ENCODE measurements around the gene TMCC2. TPM values are rescaled to one million over a fixed set of nuclear protein-coding genes. Genes with fewer than 3 reads are reported as not detected.

TMCC2 gene
- total RNA-seq, 1 donor from 2014 or later, result 0.98 TPM

DNA sequence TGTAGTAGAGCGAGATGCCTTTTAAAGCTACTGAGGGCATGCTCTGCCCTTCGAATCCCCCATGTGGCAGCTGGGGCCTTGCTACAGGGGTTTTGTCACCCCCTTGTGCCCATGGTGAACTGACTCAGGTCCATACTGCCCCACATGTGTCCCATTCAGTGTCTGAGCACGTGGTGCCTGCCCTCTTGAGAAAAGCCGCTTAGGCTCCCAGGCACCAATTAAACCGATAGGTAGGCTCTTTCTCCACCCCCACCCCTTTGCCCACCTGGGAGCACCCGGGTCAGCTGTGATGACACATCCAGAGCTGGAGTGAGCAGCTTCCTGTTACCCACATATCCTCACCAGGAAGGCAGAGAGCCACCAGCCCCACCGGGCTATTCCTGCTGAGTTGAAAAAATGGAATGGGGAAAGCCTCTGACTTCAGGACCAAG is 30.5 kb downstream of the TMCC2 start:
- intact Hi-C loops (cut with micrococcal nuclease), result loop anchor here (5.0 kb wide), 1 partner anchor 196 kb away; no protein-coding TSS in a partner anchor

DNA sequence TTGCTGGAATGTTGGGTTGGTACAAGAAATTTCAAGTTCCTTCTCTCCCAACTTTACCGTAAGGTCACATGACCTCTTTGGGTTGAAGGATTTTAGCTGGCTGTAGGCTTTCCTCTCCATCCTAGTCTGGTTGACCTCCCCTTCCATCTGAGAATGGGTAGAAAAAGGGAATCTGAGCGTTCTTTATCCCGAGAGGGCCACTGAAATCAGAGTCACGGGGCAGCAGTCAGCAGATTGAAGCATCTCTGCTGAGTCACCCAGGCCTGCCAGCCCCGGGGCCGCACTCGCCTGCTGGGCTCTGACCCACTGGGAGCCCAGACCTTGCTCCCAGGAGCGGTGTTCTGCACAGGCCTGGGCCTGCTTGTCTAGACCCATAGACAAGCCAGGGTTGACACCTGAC is 31.0 kb downstream of the TMCC2 start:
- intact Hi-C loops (cut with micrococcal nuclease), result loop anchor here (5.0 kb wide), 1 partner anchor 196 kb away; no protein-coding TSS in a partner anchor

DNA sequence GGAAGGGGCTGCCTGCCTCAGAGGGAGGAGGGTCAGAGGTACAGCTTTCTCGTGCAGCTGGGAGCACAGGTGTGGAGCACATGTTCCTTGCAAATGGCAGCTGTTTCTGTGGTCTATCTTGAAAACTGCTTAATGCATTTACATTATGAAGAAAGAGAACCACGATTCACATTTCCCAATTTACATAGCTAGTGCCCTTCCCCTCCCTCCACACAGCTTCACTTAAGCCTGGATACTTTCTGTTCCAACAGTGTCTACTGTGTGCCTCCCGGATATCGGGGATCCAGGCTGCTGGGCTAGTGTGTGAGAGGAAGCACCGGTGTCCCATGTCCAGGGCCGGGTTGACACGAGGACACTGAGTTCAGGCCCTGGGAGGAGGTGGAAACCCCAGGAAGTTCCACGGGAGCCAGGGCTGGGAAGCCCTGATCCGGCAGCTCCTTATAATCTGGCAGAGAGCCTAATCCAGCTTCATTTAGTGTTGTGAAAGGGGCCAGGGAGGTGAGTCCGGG is 31.6 kb downstream of the TMCC2 start:
- intact Hi-C loops (cut with micrococcal nuclease), result loop anchor here (5.0 kb wide), 1 partner anchor 197 kb away; no protein-coding TSS in a partner anchor

DNA sequence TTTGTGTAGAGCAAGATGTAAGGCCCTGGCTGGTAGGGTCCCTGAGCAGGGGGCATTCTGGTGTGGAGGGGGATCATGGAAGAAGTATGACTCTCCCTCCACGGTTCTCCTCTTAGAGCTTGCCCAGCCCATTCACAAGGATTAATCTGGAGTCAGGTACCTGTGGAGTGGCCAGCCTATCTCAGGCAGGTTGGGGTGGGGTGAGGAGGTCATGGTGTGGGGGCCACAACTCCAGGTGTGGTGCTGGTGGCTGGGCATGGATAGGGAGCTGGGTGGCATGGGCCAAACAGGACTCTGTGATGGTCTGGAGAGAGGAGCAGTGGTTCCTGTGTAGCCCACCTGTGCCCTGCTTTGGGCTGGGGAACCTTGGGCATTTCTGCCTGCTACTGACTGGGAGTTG is 32.3 kb downstream of the TMCC2 start:
- intact Hi-C loops (cut with micrococcal nuclease), result loop anchor here (5.0 kb wide), 1 partner anchor 198 kb away; no protein-coding TSS in a partner anchor

DNA sequence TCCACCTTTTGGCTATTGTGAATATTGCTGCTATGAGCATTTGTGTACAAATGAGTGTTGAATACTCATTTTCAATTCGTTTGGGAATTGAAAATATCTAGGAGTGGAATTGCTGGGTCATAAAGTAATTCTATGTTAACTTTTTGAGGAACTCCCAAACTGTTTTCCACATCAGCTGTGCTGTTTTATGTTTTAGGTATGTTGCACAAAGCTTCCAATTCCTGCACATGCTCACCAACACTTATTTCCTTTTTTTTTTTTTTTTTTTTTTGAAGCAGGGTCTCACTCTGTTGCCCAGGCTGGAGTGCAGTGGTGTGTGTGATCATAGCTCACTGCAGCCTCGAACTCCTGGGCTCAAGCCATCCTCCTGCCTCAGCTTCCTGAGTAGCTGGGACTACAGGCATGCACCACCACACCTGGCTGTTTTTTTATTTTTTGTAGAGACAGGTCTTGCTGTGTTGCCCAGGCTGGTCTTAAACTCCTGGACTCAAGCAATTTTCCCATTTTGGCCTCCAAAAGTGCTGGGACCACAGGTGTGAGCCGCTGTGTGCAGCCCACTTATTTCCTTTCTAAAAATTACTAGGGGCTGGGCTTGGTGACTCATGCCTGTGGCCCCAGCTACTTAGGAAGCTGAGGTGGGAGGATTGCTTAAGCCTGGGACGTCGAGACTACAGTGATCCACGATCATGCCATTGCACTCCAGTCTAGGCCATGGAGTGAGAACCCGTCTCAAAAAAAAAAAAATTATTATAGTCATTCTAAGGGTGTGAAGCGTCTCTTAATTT is 33.4 kb downstream of the TMCC2 start:
- intact Hi-C loops (cut with micrococcal nuclease), result no loop called here

DNA sequence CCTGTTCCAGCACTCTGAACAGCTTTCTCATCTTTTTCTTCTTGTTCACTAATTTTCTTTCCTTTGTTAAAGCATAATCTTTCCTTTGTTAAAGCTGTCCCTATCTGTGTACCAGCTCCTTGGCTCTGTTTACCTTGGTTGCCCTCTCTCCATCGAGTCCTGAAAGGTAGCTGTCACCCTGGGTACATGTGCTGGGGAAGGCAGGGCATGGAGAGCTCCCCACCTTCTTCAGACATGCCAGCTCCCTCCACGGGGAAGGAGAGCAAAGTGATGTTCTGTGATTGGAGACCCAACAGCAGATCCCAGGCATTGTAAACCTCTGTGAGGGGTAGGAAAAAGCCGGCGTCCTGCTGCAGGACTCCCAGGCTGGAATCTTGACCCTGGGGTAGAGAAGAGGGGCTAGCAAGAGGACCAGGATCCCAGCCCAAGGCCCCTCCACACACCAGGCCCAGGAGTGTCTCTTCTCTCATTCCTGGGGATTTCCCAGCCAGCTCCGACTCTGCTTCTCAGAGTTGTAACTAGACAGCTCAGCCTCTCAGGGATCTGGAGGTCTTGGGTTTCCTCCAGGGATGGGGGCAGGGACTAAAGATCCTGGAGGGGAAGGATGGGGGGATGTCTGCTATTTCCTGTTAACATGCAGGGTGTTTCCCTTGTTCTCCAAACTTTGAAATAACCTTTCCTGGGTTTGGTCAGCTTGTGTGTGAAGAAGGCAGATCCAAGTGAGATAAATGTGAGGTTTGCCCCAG is 34.4 kb downstream of the TMCC2 start:
- intact Hi-C loops (cut with micrococcal nuclease), result no loop called here

DNA sequence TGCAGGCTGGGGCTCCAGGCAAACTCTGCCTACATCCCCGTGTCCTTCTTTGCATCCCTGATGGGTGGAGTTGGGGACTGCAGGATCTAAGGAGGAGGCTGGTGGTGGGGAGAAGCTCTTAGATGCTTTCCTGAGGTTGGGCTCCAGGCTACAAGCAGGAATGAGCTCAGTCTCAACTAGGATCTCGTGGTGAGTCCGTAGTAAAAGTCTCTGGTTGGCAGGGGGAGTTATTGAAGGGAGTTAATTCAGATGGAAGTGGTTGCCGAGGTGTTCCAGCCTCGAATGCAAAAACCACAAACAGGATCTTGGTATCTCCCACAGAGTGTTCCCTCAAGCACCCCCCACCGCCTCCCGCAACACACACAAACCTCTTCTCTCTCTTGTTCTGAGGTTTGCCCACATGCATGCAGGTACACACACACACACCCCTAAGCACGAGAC is 35.0 kb downstream of the TMCC2 start:
- intact Hi-C loops (cut with micrococcal nuclease), result no loop called here

DNA sequence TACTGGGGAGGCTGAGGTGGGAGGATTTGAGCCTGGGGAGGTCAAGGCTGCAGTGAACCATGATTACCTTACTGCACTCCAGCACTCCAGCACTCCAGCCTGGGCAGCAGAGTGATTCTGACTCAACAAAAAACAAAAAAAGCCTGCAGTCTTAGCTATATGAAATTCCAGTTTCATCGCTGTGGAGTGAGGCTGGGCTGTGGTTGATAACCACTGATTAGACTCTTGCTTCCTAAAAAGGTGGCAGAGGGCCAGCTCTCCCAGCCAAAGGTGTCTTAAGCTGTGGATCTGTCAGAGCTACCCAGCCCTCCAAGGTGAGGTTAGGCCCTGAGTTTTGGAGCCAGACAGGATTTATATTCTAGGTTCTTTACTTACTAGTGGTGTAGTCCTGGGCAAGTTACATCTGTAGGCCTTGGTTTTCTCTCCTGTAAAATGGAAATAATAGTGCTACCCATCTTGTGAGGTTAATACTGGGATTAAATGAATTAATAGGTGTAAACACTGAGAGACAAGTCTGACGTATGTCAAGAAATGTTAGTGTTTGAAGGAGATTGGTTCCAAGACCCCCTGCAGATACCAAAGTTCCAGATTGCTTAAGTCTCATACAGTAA is 35.9 kb downstream of the TMCC2 start:
- intact Hi-C loops (cut with micrococcal nuclease), result no loop called here

DNA sequence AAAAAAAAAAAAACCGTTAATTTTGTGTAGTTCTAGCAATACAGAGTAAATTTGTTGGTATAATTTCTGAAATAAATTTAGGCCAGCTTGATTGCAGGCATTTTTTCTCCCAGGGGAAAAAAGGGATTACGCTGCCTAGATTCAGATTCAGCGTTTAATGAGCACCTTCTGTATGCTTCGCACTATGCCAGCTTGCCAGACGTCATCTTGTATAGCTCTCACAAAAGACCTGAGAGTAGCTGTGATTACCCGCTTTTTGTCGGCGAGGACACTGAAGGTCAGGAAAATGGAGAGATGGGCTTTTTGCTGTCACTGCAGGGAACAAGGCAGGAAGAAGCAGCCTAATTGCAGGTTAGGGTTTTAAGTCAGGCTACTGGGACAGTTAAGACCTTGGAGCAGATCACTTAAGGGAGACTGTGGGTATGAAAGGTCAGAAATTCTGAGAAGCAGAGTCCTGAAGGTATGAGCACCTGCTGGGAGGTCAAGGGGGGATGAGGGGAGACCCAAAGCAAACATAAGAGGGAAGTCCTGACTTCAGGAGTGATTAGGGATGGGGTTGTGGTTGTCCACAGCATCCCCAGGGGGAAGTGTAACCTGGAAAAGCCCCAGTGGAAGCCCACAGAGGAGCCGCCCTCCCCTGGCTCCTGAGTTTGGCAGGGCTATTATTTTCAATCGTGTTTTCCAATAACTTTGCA is 39.0 kb downstream of the TMCC2 start:
- intact Hi-C loops (cut with micrococcal nuclease), result no loop called here

DNA sequence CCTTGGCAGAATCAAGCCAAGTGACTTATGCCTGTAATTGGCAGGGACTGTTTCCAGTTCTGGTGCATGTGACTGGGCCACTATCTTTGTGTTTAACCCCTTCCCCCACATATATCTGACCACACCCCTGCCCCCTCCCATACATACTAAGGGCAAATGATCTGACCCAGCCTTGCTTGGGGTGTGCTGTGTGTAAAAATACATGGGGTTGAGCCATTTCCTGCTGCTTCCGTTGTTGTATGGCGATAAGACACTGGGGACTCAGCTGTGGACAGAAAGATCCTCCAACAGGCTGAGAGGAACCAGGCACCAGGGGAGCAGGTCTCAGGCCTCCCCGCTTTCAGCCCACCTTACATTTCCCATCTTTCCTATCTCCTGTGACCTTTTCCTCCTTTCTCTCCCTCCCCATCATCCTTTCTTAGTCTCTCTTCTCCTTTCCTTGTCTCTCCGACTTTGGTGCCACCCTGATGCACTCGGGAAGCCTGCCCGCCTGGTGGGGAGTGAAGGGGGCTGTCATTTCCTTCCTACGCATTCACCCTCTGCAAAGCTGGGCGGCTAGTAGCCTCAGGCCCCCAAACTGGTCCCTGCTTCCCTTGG is 39.7 kb downstream of the TMCC2 start:
- intact Hi-C loops (cut with micrococcal nuclease), result no loop called here

DNA sequence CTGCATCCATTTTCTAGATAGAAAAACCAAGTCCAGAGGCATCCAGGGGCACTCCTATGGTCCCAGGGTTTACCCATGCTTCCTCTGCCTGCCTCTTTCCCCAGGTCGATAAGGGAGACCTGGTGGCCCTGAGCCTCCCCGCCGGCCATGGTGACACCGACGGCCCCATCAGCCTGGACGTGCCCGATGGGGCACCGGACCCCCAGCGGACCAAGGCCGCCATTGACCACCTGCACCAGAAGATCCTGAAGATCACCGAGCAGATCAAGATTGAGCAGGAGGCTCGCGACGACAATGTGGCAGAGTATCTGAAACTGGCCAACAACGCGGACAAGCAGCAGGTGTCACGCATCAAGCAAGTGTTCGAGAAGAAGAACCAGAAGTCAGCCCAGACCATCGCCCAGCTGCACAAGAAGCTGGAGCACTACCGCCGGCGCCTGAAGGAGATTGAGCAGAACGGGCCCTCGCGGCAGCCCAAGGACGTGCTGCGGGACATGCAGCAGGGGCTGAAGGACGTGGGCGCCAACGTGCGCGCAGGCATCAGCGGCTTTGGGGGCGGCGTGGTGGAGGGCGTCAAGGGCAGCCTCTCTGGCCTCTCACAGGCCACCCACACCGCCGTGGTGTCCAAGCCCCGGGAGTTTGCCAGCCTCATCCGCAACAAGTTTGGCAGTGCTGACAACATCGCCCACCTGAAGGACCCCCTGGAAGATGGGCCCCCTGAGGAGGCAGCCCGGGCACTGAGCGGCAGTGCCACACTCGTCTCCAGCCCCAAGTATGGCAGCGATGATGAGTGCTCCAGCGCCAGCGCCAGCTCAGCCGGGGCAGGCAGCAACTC is 41.3 kb downstream of the TMCC2 start:
- intact Hi-C loops (cut with micrococcal nuclease), result no loop called here

DNA sequence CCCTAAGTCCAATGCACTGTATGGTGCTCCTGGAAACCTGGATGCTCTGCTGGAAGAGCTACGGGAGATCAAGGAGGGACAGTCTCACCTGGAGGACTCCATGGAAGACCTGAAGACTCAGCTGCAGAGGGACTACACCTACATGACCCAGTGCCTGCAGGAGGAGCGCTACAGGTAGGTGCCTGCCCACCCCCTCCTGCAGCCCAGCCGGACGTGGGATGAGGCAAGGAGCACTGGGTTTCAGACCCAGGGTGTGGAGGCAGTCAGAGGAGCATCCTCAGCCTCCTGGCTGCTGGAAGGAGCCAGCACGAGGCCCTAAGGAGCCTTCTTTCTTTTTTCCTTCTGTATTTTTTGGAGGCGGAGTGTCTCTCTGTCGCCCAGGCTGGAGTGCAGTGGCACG is 42.0 kb downstream of the TMCC2 start:
- intact Hi-C loops (cut with micrococcal nuclease), result no loop called here

DNA sequence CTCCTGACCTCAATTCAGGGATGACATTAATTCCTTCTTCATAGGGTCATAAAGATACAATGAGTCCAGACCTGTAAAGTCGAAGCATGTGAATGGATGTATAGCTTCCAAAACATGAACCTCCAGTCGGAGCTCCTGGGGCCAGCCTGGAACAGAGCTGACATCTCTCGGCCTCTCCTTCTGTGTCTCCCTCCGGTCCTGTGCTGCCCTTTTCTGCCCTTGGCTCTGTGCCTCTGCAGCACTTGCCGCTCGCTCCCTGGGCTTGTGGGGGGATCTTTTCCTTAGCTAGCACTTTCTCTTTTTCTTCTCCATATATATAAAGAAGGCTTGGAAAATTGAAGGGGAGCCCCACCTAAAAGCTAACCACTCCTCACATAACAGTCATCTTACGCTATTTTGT is 42.5 kb downstream of the TMCC2 start:
- intact Hi-C loops (cut with micrococcal nuclease), result no loop called here

DNA sequence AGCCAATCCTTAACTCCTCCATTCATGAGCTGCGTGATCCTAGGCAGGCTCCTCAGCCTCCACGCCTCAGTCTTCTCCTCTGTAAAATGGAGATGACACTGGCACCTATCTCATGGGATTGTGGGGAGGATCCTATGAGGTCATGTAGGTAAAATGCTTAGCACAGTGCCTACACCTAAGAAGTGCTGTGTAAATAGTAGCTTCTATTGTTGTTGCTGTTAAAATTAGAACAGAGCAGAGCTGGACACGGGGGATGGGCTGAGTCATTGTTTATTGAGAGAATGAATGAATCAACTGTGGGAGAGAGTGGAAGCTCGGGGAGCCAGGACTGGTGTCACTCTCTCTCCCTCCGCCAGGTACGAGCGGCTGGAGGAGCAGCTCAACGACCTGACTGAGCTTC is 43.0 kb downstream of the TMCC2 start:
- intact Hi-C loops (cut with micrococcal nuclease), result no loop called here

DNA sequence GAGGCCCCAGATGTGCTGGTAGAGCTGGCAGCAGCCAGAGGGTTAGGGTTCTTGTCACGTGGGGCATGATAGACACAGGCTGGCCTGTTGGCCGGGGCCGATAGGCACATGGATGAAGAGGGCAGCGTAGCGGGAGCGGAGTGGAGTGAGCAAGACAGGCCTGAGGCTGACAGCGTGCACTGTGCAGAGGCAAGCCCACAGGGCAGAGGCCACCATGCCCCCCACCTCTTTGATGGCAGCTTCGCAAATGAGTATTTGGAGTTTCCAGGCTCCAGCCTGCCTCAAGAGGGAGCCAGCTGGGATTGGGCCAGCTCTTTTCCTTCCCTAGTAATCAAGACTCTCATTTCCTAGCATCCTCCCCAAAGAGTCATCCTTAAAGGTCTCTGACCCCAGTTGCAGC is 43.5 kb downstream of the TMCC2 start:
- intact Hi-C loops (cut with micrococcal nuclease), result no loop called here

DNA sequence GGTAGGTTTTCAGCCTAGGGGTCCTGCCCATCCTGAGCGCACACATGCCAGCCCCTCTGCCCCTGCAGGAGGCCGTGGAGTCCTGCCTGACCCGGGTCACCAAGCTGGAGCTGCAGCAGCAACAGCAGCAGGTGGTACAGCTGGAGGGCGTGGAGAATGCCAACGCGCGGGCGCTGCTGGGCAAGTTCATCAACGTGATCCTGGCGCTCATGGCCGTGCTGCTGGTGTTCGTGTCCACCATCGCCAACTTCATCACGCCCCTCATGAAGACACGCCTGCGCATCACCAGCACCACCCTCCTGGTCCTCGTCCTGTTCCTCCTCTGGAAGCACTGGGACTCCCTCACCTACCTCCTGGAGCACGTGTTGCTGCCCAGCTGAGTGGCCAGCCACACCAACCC is 44.0 kb downstream of the TMCC2 start:
- intact Hi-C loops (cut with micrococcal nuclease), result no loop called here

DNA sequence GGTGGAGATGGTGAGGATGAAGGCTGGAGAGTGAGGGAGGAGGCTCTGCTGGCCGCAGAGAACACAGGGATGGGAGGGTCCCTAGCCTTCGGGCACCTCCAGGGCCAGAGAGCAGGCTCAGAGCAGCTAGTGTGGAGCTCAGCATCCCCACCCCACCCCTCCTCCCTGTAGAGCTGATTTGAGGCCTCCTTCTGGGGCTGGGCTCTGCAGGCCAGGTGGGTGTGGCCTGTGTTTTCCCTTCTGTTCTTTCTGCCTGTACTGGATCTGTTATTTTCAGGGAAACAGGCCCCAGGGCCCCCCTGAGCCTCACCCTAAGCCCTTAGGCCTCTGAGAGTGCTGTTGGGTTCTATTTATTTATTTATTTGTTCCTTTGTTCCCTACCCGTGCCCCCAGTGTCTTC is 44.8 kb downstream of the TMCC2 start:
- intact Hi-C loops (cut with micrococcal nuclease), result no loop called here

DNA sequence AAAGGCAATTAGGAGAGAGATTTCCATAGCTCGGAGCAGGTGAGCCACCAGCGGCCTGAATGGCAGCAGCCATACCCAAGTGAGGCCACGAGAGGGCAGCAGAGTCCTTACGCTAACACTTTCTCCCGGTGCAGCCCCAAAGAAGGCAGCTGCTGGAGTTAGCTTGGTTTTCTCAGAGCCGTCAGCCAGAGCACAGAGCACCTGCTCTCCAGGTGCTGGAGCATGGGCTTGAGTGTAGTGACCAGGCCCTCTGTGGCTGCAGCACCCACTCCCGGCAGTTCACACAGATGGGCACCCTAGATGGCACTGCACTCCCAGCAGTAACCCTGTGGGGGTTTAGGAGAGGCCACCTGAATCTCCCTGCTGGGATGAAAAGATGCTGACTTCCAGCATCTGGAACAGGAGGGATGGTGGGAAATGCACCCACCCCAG is 45.8 kb downstream of the TMCC2 start:
- intact Hi-C loops (cut with micrococcal nuclease), result loop anchor here (1.0 kb wide), 4 partner anchors 15 to 212 kb away; partner anchors contain the start of gene NUAK2

DNA sequence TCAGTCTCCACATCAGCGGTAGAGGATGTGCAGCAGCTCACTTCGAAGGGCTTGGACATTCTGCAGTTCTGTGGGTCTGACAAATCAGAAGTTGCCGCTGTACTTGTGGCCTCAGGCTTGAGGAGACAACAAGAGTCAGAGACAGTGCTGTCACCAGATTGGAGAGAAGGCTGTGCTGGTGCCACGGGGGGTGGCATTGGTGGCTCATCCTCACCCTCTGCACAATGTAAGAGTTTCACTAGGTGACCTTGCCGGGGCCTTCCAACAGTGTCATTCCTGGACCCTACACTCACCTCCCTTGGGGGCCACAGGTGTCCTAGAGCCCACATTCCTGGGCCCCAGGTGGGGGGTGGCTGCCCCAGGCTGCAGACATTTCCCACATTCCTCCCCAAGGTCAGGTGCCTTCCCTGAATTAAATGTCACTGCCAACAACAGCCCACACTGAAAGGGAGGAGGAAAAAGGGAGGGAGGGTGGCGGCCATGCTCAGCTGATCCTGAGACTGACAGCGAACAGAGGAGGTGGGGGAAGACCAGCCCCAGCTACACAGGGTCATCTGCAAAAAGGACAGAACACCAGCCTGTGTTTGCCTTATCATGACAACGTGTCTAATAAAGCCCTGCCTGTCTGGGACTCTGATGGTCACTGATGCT is 46.4 kb downstream of the TMCC2 start:
- intact Hi-C loops (cut with micrococcal nuclease), result no loop called here

Measured in T-helper 2 cell treated with Interferon-gamma antibody and Interleukin-4, amounts not matched to agents 100 ng/mL and 5 ng/mL, for 36 hours (primary cell).